NCI-H345 treated with DMSO at 0.1 percent for 48 hours (cell line): ENCODE results near the gene CAMK1D.
"Not testable (repeated sequence)": the region's sequence is repeated elsewhere in the genome, so short reads cannot be mapped to it uniquely, and the experiment has no call there.

Experiments
- DNase-seq: peaks from one replicate; lab custom pipeline; 2025; ENCODE audit not compliant: unreplicated experiment; lab: John Stamatoyannopoulos, UW

CAMK1D gene

GRCh38 chr10:12743466-12743865 is 394.1 kb downstream of the CAMK1D start:
- not testable (repeated sequence) for DNase-seq

- no peak for DNase-seq
These were observed 394.6 kb downstream of the CAMK1D start for GRCh38 chr10:12743941-12744340.

- DNase-seq: no peak
These were observed 398.8 kb downstream of the CAMK1D start for GRCh38 chr10:12748186-12748585.

- DNase-seq: no peak
These were observed 400.6 kb downstream of the CAMK1D start for GRCh38 chr10:12749760-12750478.

GRCh38 chr10:12750526-12751201 is 401.3 kb downstream of the CAMK1D start:
- DNase-seq: no peak

GRCh38 chr10:12755075-12755474 is 405.7 kb downstream of the CAMK1D start:
- no peak for DNase-seq

GRCh38 chr10:12757351-12757750 is 408.0 kb downstream of the CAMK1D start:
- DNase-seq: no peak

GRCh38 chr10:12758271-12758670 is 408.9 kb downstream of the CAMK1D start:
- DNase-seq: no peak

- peak; percentile 63 for DNase-seq
These were observed 416.9 kb downstream of the CAMK1D start for GRCh38 chr10:12766223-12766622.

- no peak for DNase-seq
These were observed 419.1 kb downstream of the CAMK1D start for GRCh38 chr10:12768156-12769100.

- DNase-seq: no peak
These were observed 420.1 kb downstream of the CAMK1D start for GRCh38 chr10:12769323-12770044.

GRCh38 chr10:12771981-12772760 is 422.8 kb downstream of the CAMK1D start:
- no peak for DNase-seq

- DNase-seq: no peak
These were observed 423.6 kb downstream of the CAMK1D start for GRCh38 chr10:12772797-12773587.

- DNase-seq: no peak
These were observed 425.0 kb downstream of the CAMK1D start for GRCh38 chr10:12774204-12774894.

- no peak for DNase-seq
These were observed 428.7 kb downstream of the CAMK1D start for GRCh38 chr10:12777840-12778585.

- no peak for DNase-seq
These were observed 431.6 kb downstream of the CAMK1D start for GRCh38 chr10:12780634-12781601.

- DNase-seq: no peak
These were observed 432.6 kb downstream of the CAMK1D start for GRCh38 chr10:12781976-12782375.
